BJ (cell line): ENCODE data around the gene ZNF236. TPM values are rescaled to one million over a fixed set of nuclear protein-coding genes. Genes with fewer than 3 reads are reported as not detected.

Source experiments
- CTCF ChIA-PET: fragments of 350-600 bp; formaldehyde crosslinking; extraction: SDS; loops from one replicate; lab custom pipeline; 2021; ENCODE audit warnings: antibody characterized with exemption, inconsistent platforms; lab: Yijun Ruan, JAX
- POLR2A ChIA-PET: fragments of 300-600 bp; sonication (Branson Sonifier 250); formaldehyde crosslinking; extraction: SDS; loops from one replicate; lab custom pipeline; 2021; ENCODE audit warnings: antibody characterized with exemption; lab: Charles Lee
- DNase-seq: peaks from one replicate; pipeline ENCODE4 v3.0.0-alpha.2; 2011; ENCODE audit warnings: low read depth
- H3K27me3 ChIP-seq: 2 replicates; pipeline ENCODE4 v1.6.0; 2011; ENCODE audit warnings: low read length; ENCODE audit not compliant: control insufficient read depth, insufficient read depth
- H3K36me3 ChIP-seq: 2 replicates; pipeline ENCODE4 v1.5.1; 2011; ENCODE audit warnings: low read length; ENCODE audit not compliant: control insufficient read depth, insufficient read depth
- H3K4me3 ChIP-seq: 2 replicates; pipeline ENCODE4 v1.5.1; 2011; ENCODE audit warnings: low read depth, mild to moderate bottlenecking, control low read depth, low read length
- polyA plus RNA-seq: library from polyadenylated mRNA; depleted of rRNA; stranded (reverse); fragments of >200 nt; gene quantifications from 2 replicates; pipeline ENCODE4 v1.2.3, GENCODE V29; 2011
- TF ChIP-seq, protein P1 (sequence below): IDR thresholded peaks from 2 replicates; pipeline ENCODE4 v1.5.1; 2011; ENCODE audit warnings: low read depth, mild to moderate bottlenecking, control low read depth, inconsistent platforms, low read length, moderate library complexity; ENCODE audit not compliant: insufficient read depth

Gene ZNF236
- polyA plus RNA-seq, 1 experiment, result 5.1 TPM

DNA sequence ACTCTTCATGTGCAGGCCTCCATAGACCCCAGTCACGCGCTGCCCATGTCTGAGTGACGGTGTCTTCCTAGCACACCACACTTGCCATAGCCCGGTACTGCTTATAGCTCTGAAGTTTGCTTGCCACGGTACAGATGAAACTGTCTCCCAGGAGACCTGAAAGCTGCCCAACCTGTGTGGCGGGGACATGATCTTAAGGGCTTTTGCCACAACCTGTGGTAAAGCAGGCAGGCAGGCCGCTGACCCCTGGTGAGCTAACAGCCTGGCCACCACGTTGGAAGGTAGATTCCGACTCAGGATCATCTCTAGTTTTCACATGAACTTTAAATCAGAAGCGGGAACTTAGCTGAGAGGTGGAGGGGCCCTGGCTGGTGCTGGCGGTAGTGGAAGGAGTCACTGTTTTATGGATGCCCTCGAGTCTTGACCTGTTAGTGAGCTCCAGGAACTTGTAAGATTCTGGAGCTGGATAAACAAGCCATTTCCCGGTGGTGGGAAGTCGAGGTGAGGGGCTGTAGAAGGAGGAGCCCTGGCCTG is 153.3 kb downstream of the ZNF236 start:
- Histone ChIP-seq H3K4me3 (no peak overlapping the region), H3K36me3 (peaks cover 2% of the 10 kb centered on the region), H3K27me3 (no peaks in the 10 kb centered on the region)
- ChIA-PET POLR2A (no interaction called here), CTCF (interaction anchor here (0.6 to 5.4 kb wide), 3 partner anchors 9 to 173 kb away, joined by 3 to 36 read pairs (median 6); no protein-coding TSS in a partner anchor)
- TF ChIP-seq, protein P1, sequence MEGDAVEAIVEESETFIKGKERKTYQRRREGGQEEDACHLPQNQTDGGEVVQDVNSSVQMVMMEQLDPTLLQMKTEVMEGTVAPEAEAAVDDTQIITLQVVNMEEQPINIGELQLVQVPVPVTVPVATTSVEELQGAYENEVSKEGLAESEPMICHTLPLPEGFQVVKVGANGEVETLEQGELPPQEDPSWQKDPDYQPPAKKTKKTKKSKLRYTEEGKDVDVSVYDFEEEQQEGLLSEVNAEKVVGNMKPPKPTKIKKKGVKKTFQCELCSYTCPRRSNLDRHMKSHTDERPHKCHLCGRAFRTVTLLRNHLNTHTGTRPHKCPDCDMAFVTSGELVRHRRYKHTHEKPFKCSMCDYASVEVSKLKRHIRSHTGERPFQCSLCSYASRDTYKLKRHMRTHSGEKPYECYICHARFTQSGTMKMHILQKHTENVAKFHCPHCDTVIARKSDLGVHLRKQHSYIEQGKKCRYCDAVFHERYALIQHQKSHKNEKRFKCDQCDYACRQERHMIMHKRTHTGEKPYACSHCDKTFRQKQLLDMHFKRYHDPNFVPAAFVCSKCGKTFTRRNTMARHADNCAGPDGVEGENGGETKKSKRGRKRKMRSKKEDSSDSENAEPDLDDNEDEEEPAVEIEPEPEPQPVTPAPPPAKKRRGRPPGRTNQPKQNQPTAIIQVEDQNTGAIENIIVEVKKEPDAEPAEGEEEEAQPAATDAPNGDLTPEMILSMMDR, result no peak
- DNase-seq, result no peak

DNA sequence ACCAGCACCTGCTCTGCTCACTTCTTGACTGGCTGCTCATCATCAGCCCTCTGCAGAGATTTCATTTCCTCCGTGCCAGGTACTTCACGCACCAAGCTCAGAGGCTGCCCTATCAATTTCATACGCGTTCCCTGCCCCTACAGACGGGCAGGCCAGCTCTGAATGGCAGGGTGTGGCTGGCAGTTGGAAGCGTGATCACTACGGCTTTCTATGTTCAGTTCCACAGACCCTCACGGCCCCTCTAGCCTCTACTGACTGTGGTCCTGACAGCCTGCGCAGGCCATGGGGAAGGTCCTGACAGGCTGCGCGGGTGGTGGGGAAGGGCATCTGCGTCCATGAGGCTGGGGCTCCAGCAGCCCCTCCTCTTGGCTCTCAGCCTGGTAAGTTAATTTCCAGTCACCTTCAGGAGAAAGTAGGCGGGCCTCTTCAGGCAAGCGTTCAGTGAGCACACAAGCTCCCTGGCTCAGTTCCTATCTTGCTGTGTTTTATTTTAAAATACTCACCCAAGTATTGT is 154.8 kb downstream of the ZNF236 start:
- Histone ChIP-seq H3K4me3 (no peak overlapping the region), H3K36me3 (peaks cover 2% of the 10 kb centered on the region), H3K27me3 (no peaks in the 10 kb centered on the region)
- CTCF ChIA-PET, result interaction anchor here (0.6 to 5.4 kb wide), 5 partner anchors 17 to 935 kb away, joined by 3 to 36 read pairs (median 3); no protein-coding TSS in a partner anchor
- TF ChIP-seq, protein P1, result no peak
- DNase-seq, result no peak
- POLR2A ChIA-PET, result no interaction called here

DNA sequence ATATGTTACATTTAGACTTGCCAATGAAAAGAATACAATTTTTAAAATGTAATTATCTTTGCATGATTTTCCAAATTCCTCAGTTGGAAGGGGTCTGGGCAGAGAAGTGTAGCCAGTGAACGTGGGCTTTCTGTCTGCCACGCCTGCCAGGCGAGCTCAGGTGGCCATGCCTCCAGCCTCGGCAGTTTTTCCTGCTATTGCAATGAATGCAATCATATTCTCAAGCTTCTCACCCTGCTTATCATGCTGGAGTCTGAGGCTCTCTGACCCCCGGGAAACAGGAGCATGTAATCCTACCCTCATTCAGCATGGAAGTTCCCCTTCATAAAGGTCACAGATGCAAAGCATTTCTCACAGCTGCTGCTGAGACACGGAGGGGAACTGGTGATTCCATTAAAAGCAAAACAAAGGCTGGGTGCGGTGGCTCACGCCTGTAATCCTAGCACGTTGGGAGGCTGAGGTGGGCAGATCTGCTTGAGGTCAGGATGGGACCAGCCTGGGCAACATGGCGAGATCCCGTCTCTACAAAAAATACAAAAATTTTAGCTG is 155.4 kb downstream of the ZNF236 start:
- POLR2A ChIA-PET, result no interaction called here
- CTCF ChIA-PET, result interaction anchor here (0.8 to 5.4 kb wide), 4 partner anchors 17 to 175 kb away, joined by 3 to 36 read pairs (median 3); no protein-coding TSS in a partner anchor
- no peak for DNase-seq

DNA sequence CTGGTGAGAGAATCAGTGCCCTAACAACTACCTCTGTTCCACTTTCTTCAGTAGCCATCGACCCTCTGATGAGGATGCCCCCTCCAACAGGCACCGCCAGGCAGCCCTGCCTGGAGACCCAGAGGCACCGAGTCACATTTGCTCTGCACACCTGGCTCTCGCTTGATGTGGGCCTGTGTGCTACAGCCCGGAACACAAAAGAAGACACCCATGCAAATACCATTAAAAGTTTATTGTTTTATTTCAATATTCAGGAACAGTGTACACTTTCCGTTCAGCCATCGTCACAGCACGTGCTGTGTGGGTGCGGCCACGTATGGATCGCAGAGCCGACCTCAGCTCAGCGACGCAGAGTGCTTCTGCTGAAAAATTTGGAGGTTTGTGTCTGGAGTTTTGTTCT is 156.3 kb downstream of the ZNF236 start:
- CTCF ChIA-PET, result interaction anchor here (5.4 kb wide), 1 partner anchor 176 kb away, joined by 36 read pairs; no protein-coding TSS in a partner anchor

More for the DNA sequence above, 155.4 kb downstream of the ZNF236 start:
- Histone ChIP-seq H3K4me3 (no peak overlapping the region), H3K36me3 (peaks cover 2% of the 10 kb centered on the region), H3K27me3 (no peaks in the 10 kb centered on the region)
- TF ChIP-seq, protein P1, result no peak

More for the DNA sequence above, 156.3 kb downstream of the ZNF236 start:
- POLR2A ChIA-PET, result no interaction called here
- Histone ChIP-seq H3K27me3 (no peaks in the 10 kb centered on the region), H3K36me3 (no peaks in the 10 kb centered on the region; the same call in 1 of the 2 replicates), H3K4me3 (no peak overlapping the region)
- DNase-seq, result no peak
- TF ChIP-seq, protein P1, result no peak
